ENCODE measurements around the gene AMZ1. TPM values are rescaled to one million over a fixed set of nuclear protein-coding genes. Genes with fewer than 3 reads are reported as not detected.

The AMZ1 gene, protein sequence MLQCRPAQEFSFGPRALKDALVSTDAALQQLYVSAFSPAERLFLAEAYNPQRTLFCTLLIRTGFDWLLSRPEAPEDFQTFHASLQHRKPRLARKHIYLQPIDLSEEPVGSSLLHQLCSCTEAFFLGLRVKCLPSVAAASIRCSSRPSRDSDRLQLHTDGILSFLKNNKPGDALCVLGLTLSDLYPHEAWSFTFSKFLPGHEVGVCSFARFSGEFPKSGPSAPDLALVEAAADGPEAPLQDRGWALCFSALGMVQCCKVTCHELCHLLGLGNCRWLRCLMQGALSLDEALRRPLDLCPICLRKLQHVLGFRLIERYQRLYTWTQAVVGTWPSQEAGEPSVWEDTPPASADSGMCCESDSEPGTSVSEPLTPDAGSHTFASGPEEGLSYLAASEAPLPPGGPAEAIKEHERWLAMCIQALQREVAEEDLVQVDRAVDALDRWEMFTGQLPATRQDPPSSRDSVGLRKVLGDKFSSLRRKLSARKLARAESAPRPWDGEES
- total RNA-seq = 0.28 TPM in 2 replicates

DNA sequence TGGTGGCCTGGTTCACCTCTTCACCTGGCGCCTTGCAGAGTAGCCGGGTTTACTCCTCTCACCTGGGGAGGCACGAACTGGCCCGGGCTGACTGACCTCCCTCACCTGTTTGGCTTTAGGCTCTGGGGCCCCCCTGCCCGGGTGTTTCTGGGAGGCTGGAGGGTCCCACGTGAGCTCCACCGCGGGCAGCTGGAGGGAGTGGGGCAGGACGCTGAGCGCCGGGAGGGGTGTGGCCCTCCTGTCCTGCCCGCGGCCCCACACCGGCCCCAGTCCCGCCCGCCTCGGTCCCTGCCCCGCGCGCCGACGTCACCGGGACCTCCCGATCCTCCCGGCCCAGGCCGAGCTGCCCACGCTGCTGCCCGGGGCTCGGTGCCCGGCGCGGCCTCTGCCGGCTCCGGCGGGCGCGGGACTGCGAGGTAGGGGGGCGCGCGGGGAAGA is at the start of gene AMZ1:
AMZ1 (plus strand) TSS at position 322 of the 438 bp plus-strand sequence. CDS start 12,250 bp downstream, outside the sequence.

Other genes starting within 250 kb of the AMZ1 start
- not detected in 2 replicates for gene GRIFIN, start 211.8 kb upstream of the AMZ1 start, total RNA-seq
- gene LFNG, start 168.4 kb upstream of the AMZ1 start, total RNA-seq = 0.43 and 3.3 TPM in 2 replicates
- 15.4 and 23.3 TPM in 2 replicates for gene BRAT1, start 132.7 kb upstream of the AMZ1 start, total RNA-seq
- gene IQCE, start 129.2 kb upstream of the AMZ1 start, total RNA-seq = 7.4 and 11.7 TPM in 2 replicates
- gene TTYH3, start 56.2 kb upstream of the AMZ1 start, total RNA-seq = 27.9 TPM in 2 replicates
- gene GNA12, start 156.1 kb downstream of the AMZ1 start, total RNA-seq = 17.6 and 22.9 TPM in 2 replicates

All from smooth muscle cell of bladder (primary cell).